Endodermal cell (in vitro differentiated cells): ENCODE measurements around the gene CYB5A. TPM values are rescaled to one million over a fixed set of nuclear protein-coding genes. Genes with fewer than 3 reads are reported as not detected.

Experiments used
- DNase-seq: peaks from one replicate; pipeline ENCODE4 v3.0.0-alpha.2; 2017
- H3K27ac ChIP-seq: 2 replicates; pipeline ENCODE4 v1.5.1; 2013; ENCODE audit warnings: mild to moderate bottlenecking, low read depth, low read length, moderate library complexity
- H3K27me3 ChIP-seq: 2 replicates; pipeline ENCODE4 v1.6.1; 2013; ENCODE audit warnings: mild to moderate bottlenecking, low read length, moderate library complexity; ENCODE audit not compliant: insufficient read depth, control insufficient read depth, poor library complexity, severe bottlenecking
- H3K36me3 ChIP-seq: 2 replicates; pipeline ENCODE4 v1.7.0; 2013; ENCODE audit warnings: mild to moderate bottlenecking, low read length, moderate library complexity; ENCODE audit not compliant: control insufficient read depth, insufficient read depth
- H3K4me1 ChIP-seq: one replicate; pipeline ENCODE4 v1.7.0; 2013; ENCODE audit warnings: low read length; ENCODE audit not compliant: control insufficient read depth, insufficient read depth
- H3K4me3 ChIP-seq: 2 replicates; pipeline ENCODE4 v1.5.1; 2013; ENCODE audit warnings: mild to moderate bottlenecking, low read length, moderate library complexity
- H3K9ac ChIP-seq: 2 replicates; pipeline ENCODE4 v1.6.1; 2013; ENCODE audit warnings: mild to moderate bottlenecking, low read length, moderate library complexity; ENCODE audit not compliant: poor library complexity, severe bottlenecking; ENCODE audit errors: extremely low read depth
- H3K9me3 ChIP-seq: 2 replicates; pipeline ENCODE4 v1.6.1; 2013; ENCODE audit warnings: mild to moderate bottlenecking, low read length, moderate library complexity; ENCODE audit not compliant: control insufficient read depth
- H3K27ac Mint-ChIP-seq: 2 replicates; pipeline ENCODE4 v1.8.0; 2020; ENCODE audit warnings: mixed read lengths
- H3K27me3 Mint-ChIP-seq: 2 replicates; pipeline ENCODE4 v1.8.0; 2021; ENCODE audit warnings: mild to moderate bottlenecking, mixed read lengths; ENCODE audit not compliant: insufficient read depth
- H3K36me3 Mint-ChIP-seq: 2 replicates; pipeline ENCODE4 v1.8.0; 2020; ENCODE audit warnings: low read depth, mixed read lengths
- H3K4me1 Mint-ChIP-seq: 2 replicates; pipeline ENCODE4 v1.8.0; 2020; ENCODE audit warnings: mixed read lengths
- H3K4me3 Mint-ChIP-seq: 2 replicates; pipeline ENCODE4 v1.8.0; 2020; ENCODE audit warnings: mild to moderate bottlenecking, moderate library complexity, mixed read lengths
- H3K9me3 Mint-ChIP-seq: 2 replicates; pipeline ENCODE4 v1.8.0; 2020; ENCODE audit warnings: mild to moderate bottlenecking, mixed read lengths
- WGBS, 2 experiments: methylation state at CpG; one replicate each; pipeline versions ENCODE4 v1.1.5 to v1.1.7; 2013; ENCODE audit warnings: missing lambda C conversion rate in 2 of 2, mixed read lengths in 1 of 2; ENCODE audit not compliant: insufficient coverage in 1 of 2, insufficient read length in 1 of 2; 5-methylcytosine and 5-hydroxymethylcytosine counted together
- total RNA-seq, 2 donors: library from RNA; stranded (reverse); fragmentation: NEBNext Ultra II Directional in 1 of 2; extraction: Animal tissue kit (Norgen Biotek cat#: 25700) in 1 of 2; gene quantifications; 2 replicates in 1 of 2; 3 replicates in 1 of 2; pipeline ENCODE4 v1.2.1, GENCODE V29; 2021
- TF ChIP-seq, protein P1 (sequence below): fragments of 200-600 bp; sonication (generic); conservative IDR thresholded peaks from 2 replicates; pipeline ENCODE4 v1.5.0; 2021; ENCODE audit warnings: antibody characterized with exemption, mild to moderate bottlenecking

The CYB5A gene
- total RNA-seq, 2 donors from 2014 or later, result 72.6 to 124 TPM

DNA sequence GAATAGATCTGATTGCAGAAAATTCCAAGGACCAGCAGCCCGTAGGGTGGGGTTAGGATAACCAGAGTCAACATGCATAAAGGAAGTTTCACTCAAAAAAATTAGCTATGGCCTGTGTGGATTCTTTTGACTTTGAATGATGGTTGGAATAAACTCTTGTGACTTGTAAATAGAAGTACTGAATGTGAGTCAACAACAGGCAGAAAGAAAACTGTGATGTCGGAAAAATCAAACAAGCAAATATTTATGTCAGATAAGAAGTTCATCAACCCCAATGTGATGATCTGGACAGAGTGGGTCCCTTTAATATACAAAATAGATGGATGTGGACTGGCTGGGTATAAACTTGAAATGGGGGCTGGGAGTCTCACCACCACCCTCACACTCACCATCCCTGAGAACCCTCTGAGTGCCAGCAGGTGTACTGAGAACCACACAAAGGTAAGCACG lies 75.1 kb downstream of the CYB5A start:
- TF ChIP-seq, protein P1, sequence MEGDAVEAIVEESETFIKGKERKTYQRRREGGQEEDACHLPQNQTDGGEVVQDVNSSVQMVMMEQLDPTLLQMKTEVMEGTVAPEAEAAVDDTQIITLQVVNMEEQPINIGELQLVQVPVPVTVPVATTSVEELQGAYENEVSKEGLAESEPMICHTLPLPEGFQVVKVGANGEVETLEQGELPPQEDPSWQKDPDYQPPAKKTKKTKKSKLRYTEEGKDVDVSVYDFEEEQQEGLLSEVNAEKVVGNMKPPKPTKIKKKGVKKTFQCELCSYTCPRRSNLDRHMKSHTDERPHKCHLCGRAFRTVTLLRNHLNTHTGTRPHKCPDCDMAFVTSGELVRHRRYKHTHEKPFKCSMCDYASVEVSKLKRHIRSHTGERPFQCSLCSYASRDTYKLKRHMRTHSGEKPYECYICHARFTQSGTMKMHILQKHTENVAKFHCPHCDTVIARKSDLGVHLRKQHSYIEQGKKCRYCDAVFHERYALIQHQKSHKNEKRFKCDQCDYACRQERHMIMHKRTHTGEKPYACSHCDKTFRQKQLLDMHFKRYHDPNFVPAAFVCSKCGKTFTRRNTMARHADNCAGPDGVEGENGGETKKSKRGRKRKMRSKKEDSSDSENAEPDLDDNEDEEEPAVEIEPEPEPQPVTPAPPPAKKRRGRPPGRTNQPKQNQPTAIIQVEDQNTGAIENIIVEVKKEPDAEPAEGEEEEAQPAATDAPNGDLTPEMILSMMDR, result no peak
- no peak for DNase-seq
- Histone ChIP-seq H3K27me3 (no peaks in the 10 kb centered on the region), H3K27ac (no peak overlapping the region), H3K4me1 (no peaks in the 10 kb centered on the region), H3K9ac (no peak overlapping the region), H3K4me3 (no peak overlapping the region), H3K9me3 (no peaks in the 10 kb centered on the region), H3K36me3 (no peaks in the 10 kb centered on the region)
- Mint-ChIP-seq H3K27ac (no peak overlapping the region), H3K27me3 (peaks cover 5% of the 10 kb centered on the region), H3K36me3 (no peaks in the 10 kb centered on the region), H3K9me3 (no peaks in the 10 kb centered on the region), H3K4me3 (no peak overlapping the region), H3K4me1 (no peaks in the 10 kb centered on the region)
- 92 to 97% methylated on average over 3 of the region's 3 CpGs for WGBS, 2 experiments

DNA sequence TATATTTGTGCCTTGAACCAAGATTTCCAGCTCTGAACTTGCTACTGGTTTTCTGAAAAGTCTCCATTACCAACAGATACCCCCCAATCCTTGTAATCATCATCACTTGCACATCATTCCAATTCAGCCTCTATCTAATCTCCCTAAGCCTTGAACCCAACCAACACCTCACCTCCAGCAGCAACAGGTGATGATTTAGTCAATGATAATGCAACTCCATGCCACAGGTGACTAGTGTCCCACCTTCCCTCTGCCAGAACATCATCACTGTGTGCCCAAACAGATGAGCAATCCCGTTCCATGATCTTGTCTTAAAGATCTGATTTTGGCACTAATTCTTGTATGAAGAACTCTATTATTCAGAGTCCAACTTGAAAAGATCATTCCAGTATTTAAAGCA lies 75.9 kb downstream of the CYB5A start:
- Histone ChIP-seq H3K27ac (no peak overlapping the region), H3K27me3 (no peaks in the 10 kb centered on the region), H3K36me3 (no peaks in the 10 kb centered on the region), H3K4me1 (no peaks in the 10 kb centered on the region), H3K9ac (no peak overlapping the region), H3K4me3 (no peak overlapping the region), H3K9me3 (no peaks in the 10 kb centered on the region)
- Mint-ChIP-seq H3K27ac (no peak overlapping the region), H3K36me3 (no peaks in the 10 kb centered on the region), H3K4me1 (no peaks in the 10 kb centered on the region), H3K27me3 (peaks cover 5% of the 10 kb centered on the region), H3K9me3 (no peaks in the 10 kb centered on the region), H3K4me3 (no peak overlapping the region)
- DNase-seq, result no peak
- WGBS, 2 experiments, result 94% methylated on average over 1 of the region's 1 CpG; no CpG with 5 or more reads in 1 of the 2 experiments
- TF ChIP-seq, protein P1, result no peak

DNA sequence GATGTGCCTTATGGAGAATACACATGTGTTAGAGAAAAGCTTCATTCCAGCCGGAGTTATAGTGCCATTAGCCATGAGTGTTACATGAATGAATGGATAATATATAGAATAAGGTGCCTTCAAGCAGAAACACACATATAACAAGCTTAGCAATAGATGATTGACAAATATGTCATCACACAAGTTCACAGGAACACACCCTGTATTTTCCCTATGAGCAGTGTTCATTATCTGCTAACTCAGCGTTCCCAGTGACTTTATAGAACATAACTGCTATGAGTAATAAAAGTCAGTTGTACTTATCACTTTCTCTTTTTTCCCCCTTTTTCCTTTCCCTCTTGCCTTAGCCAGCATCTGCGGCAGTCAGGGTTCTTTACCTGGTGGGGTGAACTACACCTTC lies 78.3 kb downstream of the CYB5A start:
- no peaks in the 10 kb centered on the region for H3K4me1 ChIP-seq
- H3K27me3 ChIP-seq, result no peaks in the 10 kb centered on the region
- Mint-ChIP-seq H3K27ac (no peak overlapping the region), H3K4me1 (no peaks in the 10 kb centered on the region), H3K9me3 (no peaks in the 10 kb centered on the region), H3K27me3 (peaks cover 5% of the 10 kb centered on the region), H3K4me3 (no peak overlapping the region), H3K36me3 (no peaks in the 10 kb centered on the region)
- H3K9me3 ChIP-seq, result no peaks in the 10 kb centered on the region
- WGBS, 2 experiments, result 88 to 92% methylated on average over 1 to 3 of the region's 3 CpGs
- TF ChIP-seq, protein P1, result no peak
- no peak overlapping the region for H3K4me3 ChIP-seq
- H3K9ac ChIP-seq, result no peak overlapping the region
- no peak overlapping the region for H3K27ac ChIP-seq
- DNase-seq, result no peak
- H3K36me3 ChIP-seq, result no peaks in the 10 kb centered on the region
